ENCODE measurements around the gene PRMT7. TPM values are rescaled to one million over a fixed set of nuclear protein-coding genes. Genes with fewer than 3 reads are reported as not detected.

The PRMT7 gene
- total RNA-seq, 3 donors from 2014 or later, result 60.3 to 66.8 (median 63.0) TPM

- H3K9me3 Mint-ChIP-seq, result no peaks in the 10 kb centered on the region
- ATAC-seq (no peak), DNase-seq (no peak)
- peaks cover 40% of the 10 kb centered on the region for H3K4me1 Mint-ChIP-seq (ENCODE audit: low read depth)
- H3K4me3 Mint-ChIP-seq, result peak overlapping the region; percentile 52
- H3K27me3 Mint-ChIP-seq (ENCODE audit: low read depth), result no peaks in the 10 kb centered on the region
- peaks cover 29% of the 10 kb centered on the region for H3K36me3 Mint-ChIP-seq (ENCODE audit: insufficient read depth)
Observed at GRCh38 chr16:68355447-68356248, 44.8 kb downstream of the PRMT7 start.

- no peaks in the 10 kb centered on the region for H3K9me3 Mint-ChIP-seq
- peaks cover 40% of the 10 kb centered on the region for H3K4me1 Mint-ChIP-seq (ENCODE audit: low read depth)
- H3K27me3 Mint-ChIP-seq (ENCODE audit: low read depth), result no peaks in the 10 kb centered on the region
- DNase-seq (peak; percentile 51), ATAC-seq (peak; percentile 87 to 89)
- H3K4me3 Mint-ChIP-seq, result peak overlapping the region; percentile 52
- peaks cover 24% of the 10 kb centered on the region for H3K36me3 Mint-ChIP-seq (ENCODE audit: insufficient read depth)
Observed at GRCh38 chr16:68356249-68356918, 45.6 kb downstream of the PRMT7 start.

GRCh38 chr16:68356919-68357286 lies 46.1 kb downstream of the PRMT7 start:
- H3K27me3 Mint-ChIP-seq (ENCODE audit: low read depth), result no peaks in the 10 kb centered on the region
- H3K9me3 Mint-ChIP-seq, result no peaks in the 10 kb centered on the region
- H3K4me1 Mint-ChIP-seq (ENCODE audit: low read depth), result peaks cover 40% of the 10 kb centered on the region
- H3K4me3 Mint-ChIP-seq, result peak overlapping the region; percentile 52
- peaks cover 22% of the 10 kb centered on the region for H3K36me3 Mint-ChIP-seq (ENCODE audit: insufficient read depth)
- no peak for DNase-seq
- ATAC-seq, result no peak

GRCh38 chr16:68357521-68357922 lies 46.7 kb downstream of the PRMT7 start:
- peaks cover 22% of the 10 kb centered on the region for H3K36me3 Mint-ChIP-seq (ENCODE audit: insufficient read depth)
- H3K4me1 Mint-ChIP-seq (ENCODE audit: low read depth), result peaks cover 40% of the 10 kb centered on the region
- DNase-seq (no peak), ATAC-seq (no peak)
- H3K27me3 Mint-ChIP-seq (ENCODE audit: low read depth), result no peaks in the 10 kb centered on the region
- H3K9me3 Mint-ChIP-seq, result no peaks in the 10 kb centered on the region
- no peak overlapping the region for H3K4me3 Mint-ChIP-seq

GRCh38 chr16:68357923-68358322 lies 47.1 kb downstream of the PRMT7 start:
- ATAC-seq (no peak), DNase-seq (no peak)
- peaks cover 21% of the 10 kb centered on the region for H3K36me3 Mint-ChIP-seq (ENCODE audit: insufficient read depth)
- no peak overlapping the region for H3K4me3 Mint-ChIP-seq
- peaks cover 40% of the 10 kb centered on the region for H3K4me1 Mint-ChIP-seq (ENCODE audit: low read depth)
- no peaks in the 10 kb centered on the region for H3K9me3 Mint-ChIP-seq
- H3K27me3 Mint-ChIP-seq (ENCODE audit: low read depth), result no peaks in the 10 kb centered on the region

- no peak for DNase-seq
- no peak for ATAC-seq
- Mint-ChIP-seq H3K4me1 (ENCODE audit: low read depth) (peaks cover 40% of the 10 kb centered on the region), H3K27me3 (ENCODE audit: low read depth) (no peaks in the 10 kb centered on the region), H3K4me3 (no peak overlapping the region), H3K9me3 (no peaks in the 10 kb centered on the region), H3K36me3 (ENCODE audit: insufficient read depth) (peaks cover 21% of the 10 kb centered on the region)
Observed at GRCh38 chr16:68358951-68359350, 48.1 kb downstream of the PRMT7 start.

- H3K4me3 Mint-ChIP-seq, result no peak overlapping the region
- H3K9me3 Mint-ChIP-seq, result no peaks in the 10 kb centered on the region
- H3K36me3 Mint-ChIP-seq (ENCODE audit: insufficient read depth), result peaks cover 17% of the 10 kb centered on the region
- peaks cover 39% of the 10 kb centered on the region for H3K4me1 Mint-ChIP-seq (ENCODE audit: low read depth)
- DNase-seq (no peak), ATAC-seq (no peak)
- H3K27me3 Mint-ChIP-seq (ENCODE audit: low read depth), result no peaks in the 10 kb centered on the region
Observed at GRCh38 chr16:68359398-68360191, 48.8 kb downstream of the PRMT7 start.

- Mint-ChIP-seq H3K4me1 (ENCODE audit: low read depth) (peaks cover 30% of the 10 kb centered on the region), H3K4me3 (no peak overlapping the region), H3K27me3 (ENCODE audit: low read depth) (no peaks in the 10 kb centered on the region), H3K36me3 (ENCODE audit: insufficient read depth) (peaks cover 10% of the 10 kb centered on the region), H3K9me3 (no peaks in the 10 kb centered on the region)
- no peak for DNase-seq
- no peak for ATAC-seq
Observed at GRCh38 chr16:68360547-68360946, 49.7 kb downstream of the PRMT7 start.

GRCh38 chr16:68360956-68361355 lies 50.1 kb downstream of the PRMT7 start:
- Mint-ChIP-seq H3K4me3 (no peak overlapping the region), H3K4me1 (ENCODE audit: low read depth) (peaks cover 26% of the 10 kb centered on the region), H3K36me3 (ENCODE audit: insufficient read depth) (peaks cover 10% of the 10 kb centered on the region), H3K27me3 (ENCODE audit: low read depth) (no peaks in the 10 kb centered on the region), H3K9me3 (no peaks in the 10 kb centered on the region)
- ATAC-seq, result no peak
- no peak for DNase-seq

GRCh38 chr16:68361485-68361884 lies 50.7 kb downstream of the PRMT7 start:
- no peak overlapping the region for H3K4me3 Mint-ChIP-seq
- peaks cover 3% of the 10 kb centered on the region for H3K27me3 Mint-ChIP-seq (ENCODE audit: low read depth)
- ATAC-seq (no peak), DNase-seq (no peak)
- no peaks in the 10 kb centered on the region for H3K9me3 Mint-ChIP-seq
- peaks cover 23% of the 10 kb centered on the region for H3K4me1 Mint-ChIP-seq (ENCODE audit: low read depth)
- H3K36me3 Mint-ChIP-seq (ENCODE audit: insufficient read depth), result peaks cover 10% of the 10 kb centered on the region

- DNase-seq (no peak), ATAC-seq (no peak)
- Mint-ChIP-seq H3K36me3 (ENCODE audit: insufficient read depth) (peaks cover 10% of the 10 kb centered on the region), H3K27me3 (ENCODE audit: low read depth) (peaks cover 3% of the 10 kb centered on the region), H3K4me1 (ENCODE audit: low read depth) (peaks cover 19% of the 10 kb centered on the region), H3K9me3 (no peaks in the 10 kb centered on the region), H3K4me3 (no peak overlapping the region)
Observed at GRCh38 chr16:68362262-68362913, 51.6 kb downstream of the PRMT7 start.

- Mint-ChIP-seq H3K4me1 (ENCODE audit: low read depth) (peaks cover 19% of the 10 kb centered on the region), H3K4me3 (no peak overlapping the region), H3K9me3 (no peaks in the 10 kb centered on the region), H3K36me3 (ENCODE audit: insufficient read depth) (peaks cover 6% of the 10 kb centered on the region), H3K27me3 (ENCODE audit: low read depth) (peaks cover 3% of the 10 kb centered on the region)
- DNase-seq, result no peak
- ATAC-seq, result no peak
Observed at GRCh38 chr16:68362947-68363657, 52.3 kb downstream of the PRMT7 start.

GRCh38 chr16:68363658-68364521 lies 53.1 kb downstream of the PRMT7 start:
- DNase-seq, result no peak
- peaks cover 21% of the 10 kb centered on the region for H3K4me1 Mint-ChIP-seq (ENCODE audit: low read depth)
- no peak overlapping the region for H3K4me3 Mint-ChIP-seq
- no peak for ATAC-seq
- peaks cover 4% of the 10 kb centered on the region for H3K36me3 Mint-ChIP-seq (ENCODE audit: insufficient read depth)
- no peaks in the 10 kb centered on the region for H3K9me3 Mint-ChIP-seq
- H3K27me3 Mint-ChIP-seq (ENCODE audit: low read depth), result peaks cover 3% of the 10 kb centered on the region

Measured in activated T-cell treated with anti-CD3 and anti-CD28 coated beads, Interleukin-2, amount 50 U/mL, for 4 hours (primary cell).